ENCODE data around the gene FEN1.

DNA sequence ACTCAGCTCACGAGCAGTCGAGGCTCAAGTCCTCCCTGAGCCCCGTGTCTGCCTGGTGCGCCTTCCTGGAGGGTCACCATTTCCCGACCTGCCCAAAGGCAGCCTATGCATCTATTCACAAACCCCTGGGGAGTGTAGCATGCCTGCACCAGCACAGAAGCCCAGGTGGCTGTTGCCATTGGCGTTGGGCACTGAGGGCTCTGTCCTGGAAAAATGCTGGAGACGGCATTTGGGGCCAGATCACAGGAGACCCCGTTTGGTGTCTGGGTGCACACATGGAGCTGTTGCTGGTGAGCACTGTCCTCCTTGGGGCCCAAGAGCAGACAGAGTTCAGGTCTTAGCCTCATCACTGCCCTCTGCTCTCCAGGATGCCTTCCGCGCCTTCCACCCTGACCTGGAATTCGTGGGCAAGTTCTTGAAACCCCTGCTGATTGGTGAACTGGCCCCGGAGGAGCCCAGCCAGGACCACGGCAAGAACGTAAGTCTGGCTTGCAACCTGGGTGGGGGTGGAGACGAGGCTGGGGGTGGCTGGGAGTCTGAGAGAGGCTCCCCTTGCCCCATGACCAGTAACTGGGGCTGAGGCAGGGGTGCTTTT is 44.8 kb downstream of the FEN1 start:
- TF ChIP-seq, protein P1, sequence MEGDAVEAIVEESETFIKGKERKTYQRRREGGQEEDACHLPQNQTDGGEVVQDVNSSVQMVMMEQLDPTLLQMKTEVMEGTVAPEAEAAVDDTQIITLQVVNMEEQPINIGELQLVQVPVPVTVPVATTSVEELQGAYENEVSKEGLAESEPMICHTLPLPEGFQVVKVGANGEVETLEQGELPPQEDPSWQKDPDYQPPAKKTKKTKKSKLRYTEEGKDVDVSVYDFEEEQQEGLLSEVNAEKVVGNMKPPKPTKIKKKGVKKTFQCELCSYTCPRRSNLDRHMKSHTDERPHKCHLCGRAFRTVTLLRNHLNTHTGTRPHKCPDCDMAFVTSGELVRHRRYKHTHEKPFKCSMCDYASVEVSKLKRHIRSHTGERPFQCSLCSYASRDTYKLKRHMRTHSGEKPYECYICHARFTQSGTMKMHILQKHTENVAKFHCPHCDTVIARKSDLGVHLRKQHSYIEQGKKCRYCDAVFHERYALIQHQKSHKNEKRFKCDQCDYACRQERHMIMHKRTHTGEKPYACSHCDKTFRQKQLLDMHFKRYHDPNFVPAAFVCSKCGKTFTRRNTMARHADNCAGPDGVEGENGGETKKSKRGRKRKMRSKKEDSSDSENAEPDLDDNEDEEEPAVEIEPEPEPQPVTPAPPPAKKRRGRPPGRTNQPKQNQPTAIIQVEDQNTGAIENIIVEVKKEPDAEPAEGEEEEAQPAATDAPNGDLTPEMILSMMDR (IDR thresholded peaks at IDR 0.05): no peak
- TF ChIP-seq EP300 (IDR thresholded peaks at IDR 0.05) (no peak), POLR2A (IDR thresholded peaks at IDR 0.05) (no peak)
